Astrocyte of the cerebellum (primary cell): Measurements from ENCODE around the gene SRSF2.
"Not testable (repeated sequence)": the region's sequence is repeated elsewhere in the genome, so short reads cannot be mapped to it uniquely, and the experiment has no call there.

Experiments used
- DNase-seq: peaks from one replicate; pipeline ENCODE4 v3.0.0-alpha.2; 2011; ENCODE audit warnings: low read depth
- H3K4me3 ChIP-seq: 2 replicates; pipeline ENCODE4 v1.5.1; 2011; ENCODE audit warnings: mild to moderate bottlenecking, low read depth, low read length, moderate library complexity
- in situ Hi-C: cut with HindIII; loops from 2 replicates; pipeline ENCODE4 v1.10.0; 2017; ENCODE audit warnings: low sequenced_read_pairs
- TF ChIP-seq, protein P1 (sequence below): IDR thresholded peaks from 2 replicates; pipeline ENCODE4 v1.5.1; 2012; ENCODE audit warnings: low read length, low read depth, moderate library complexity, mild to moderate bottlenecking; ENCODE audit errors: missing control alignments

SRSF2 gene

GRCh38 chr17:76700617-76701470 lies 36.3 kb downstream of the SRSF2 start:
- DNase-seq = no peak
- TF ChIP-seq, protein P1, sequence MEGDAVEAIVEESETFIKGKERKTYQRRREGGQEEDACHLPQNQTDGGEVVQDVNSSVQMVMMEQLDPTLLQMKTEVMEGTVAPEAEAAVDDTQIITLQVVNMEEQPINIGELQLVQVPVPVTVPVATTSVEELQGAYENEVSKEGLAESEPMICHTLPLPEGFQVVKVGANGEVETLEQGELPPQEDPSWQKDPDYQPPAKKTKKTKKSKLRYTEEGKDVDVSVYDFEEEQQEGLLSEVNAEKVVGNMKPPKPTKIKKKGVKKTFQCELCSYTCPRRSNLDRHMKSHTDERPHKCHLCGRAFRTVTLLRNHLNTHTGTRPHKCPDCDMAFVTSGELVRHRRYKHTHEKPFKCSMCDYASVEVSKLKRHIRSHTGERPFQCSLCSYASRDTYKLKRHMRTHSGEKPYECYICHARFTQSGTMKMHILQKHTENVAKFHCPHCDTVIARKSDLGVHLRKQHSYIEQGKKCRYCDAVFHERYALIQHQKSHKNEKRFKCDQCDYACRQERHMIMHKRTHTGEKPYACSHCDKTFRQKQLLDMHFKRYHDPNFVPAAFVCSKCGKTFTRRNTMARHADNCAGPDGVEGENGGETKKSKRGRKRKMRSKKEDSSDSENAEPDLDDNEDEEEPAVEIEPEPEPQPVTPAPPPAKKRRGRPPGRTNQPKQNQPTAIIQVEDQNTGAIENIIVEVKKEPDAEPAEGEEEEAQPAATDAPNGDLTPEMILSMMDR = no peak
- in situ Hi-C loops = no loop called here
- no peak overlapping the region for H3K4me3 ChIP-seq

GRCh38 chr17:76700270-76700616 lies 36.9 kb downstream of the SRSF2 start:
- H3K4me3 ChIP-seq = no peak overlapping the region
- no peak for DNase-seq
- in situ Hi-C loops = no loop called here
- TF ChIP-seq, protein P1 = no peak

DNA sequence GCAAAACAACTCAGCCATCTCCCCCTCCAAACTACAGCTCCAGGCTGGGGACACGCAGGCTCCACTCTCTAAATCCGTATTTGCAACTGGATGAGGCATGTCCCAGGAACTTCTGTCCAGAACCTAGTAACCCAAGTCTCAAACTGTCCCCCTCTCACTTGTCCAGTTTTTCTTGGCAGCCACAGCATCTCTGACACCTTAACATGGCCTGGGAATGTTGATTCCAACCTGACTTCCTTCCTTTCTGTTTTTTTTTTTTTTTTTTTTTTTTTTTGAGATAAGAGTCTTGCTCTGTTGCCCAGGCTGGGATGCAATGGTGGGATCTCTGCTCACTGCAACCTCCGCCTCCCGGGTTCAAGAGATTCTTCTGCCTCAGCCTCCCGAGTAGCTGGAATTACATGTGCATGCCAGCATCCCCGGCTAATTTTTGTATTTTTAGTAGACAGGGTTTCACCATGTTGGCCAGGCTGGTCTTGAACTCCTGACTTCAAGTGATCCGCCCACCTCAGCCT lies 38.6 kb downstream of the SRSF2 start:
- in situ Hi-C loops, H3K4me3 ChIP-seq, DNase-seq: not testable (repeated sequence)

DNA sequence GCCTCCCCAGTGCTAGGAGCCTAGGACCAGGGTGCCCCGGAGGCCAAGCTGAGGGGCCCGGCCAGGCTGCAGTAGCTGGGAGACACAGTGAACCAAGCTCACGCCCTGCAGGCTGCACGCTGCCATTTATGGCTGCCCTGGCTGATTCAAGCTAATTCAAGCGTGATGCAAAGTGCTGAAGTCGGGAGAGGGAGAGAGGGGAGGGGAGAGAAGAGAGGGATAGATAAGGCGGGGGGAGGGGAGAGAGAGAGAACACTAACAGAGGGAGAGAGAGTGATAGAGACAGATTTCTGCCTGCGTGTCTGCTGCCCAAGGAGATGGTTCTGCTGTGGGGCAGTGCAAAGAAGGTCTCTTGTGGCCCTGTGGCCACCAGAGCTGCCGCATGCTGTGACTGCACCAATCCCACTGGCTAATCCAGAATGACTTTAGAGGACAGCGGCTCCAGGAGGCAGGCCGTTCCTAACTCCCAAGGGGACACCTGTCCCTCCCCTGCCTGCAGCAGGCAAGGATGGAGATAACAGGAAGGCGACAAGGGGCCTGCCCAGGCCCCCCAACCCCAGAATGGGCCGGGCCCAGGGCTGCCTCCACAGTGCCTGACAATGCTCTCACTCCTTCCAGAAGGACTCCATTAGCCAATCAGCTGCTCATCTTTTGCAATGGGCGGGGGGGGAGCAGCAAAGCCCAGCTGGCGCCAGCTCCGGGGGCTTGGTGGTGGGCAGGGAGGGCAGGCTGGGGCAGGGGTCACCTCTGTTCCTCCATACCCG lies 39.2 kb downstream of the SRSF2 start:
- TF ChIP-seq, protein P1 = no peak
- in situ Hi-C loops = no loop called here
- no peak overlapping the region for H3K4me3 ChIP-seq
- no peak for DNase-seq

DNA sequence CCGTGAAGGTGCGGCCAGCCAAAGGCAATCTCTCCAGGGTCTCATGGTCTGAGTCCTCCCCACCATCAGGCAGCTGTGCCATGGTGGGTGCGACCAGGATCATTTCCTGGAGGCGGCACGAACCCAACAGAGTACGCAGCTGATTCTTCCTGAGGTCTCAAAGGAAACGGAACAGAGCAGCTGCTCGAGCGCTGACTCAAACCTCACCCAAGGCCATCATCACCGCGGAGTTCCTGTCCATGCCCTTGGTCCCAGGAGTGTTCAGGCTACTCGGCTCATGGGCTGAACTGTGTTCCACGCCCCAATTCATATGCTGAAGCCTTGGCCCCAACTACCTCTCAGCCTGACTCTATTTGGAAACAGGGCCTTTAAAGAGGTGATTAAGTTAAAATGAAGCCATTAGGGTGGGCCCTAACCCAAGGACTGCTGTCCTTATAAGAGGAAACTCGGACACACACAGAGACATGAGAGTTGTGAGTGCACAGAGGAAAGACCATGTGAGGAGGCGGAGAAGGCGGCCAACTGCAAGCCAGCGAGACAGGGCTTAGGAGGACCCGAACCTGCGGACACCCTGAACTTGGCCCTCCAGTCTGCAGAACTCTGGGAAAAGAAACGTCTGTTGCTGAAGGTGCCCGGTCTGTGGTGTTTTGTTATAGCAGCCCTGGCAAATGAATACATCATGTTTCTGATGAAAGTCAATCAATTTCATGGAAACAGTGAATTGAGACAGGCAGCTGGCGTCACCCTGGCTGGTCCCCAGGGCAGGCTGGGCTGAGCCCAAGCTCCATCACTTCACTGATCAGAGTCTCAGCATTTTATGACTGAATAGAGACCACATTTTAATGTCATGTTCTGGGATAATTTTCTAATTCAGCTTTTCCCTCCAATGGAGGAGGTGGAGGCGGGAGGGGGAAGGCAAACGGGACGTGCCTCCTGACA lies 40.1 kb downstream of the SRSF2 start:
- in situ Hi-C loops = no loop called here
- DNase-seq = no peak
- TF ChIP-seq, protein P1 = no peak

GRCh38 chr17:76695059-76695831 lies 41.9 kb downstream of the SRSF2 start:
- no peak for DNase-seq
- TF ChIP-seq, protein P1 = no peak
- in situ Hi-C loops = no loop called here
- no peak overlapping the region for H3K4me3 ChIP-seq

More for the DNA sequence above, 40.1 kb downstream of the SRSF2 start:
- no peak overlapping the region for H3K4me3 ChIP-seq
